GM12872 (cell line): ENCODE results near the gene JCHAIN.

Experiments used
- CTCF ChIP-seq: IDR thresholded peaks from 3 replicates; pipeline ENCODE4 v1.5.1; 2011; ENCODE audit warnings: low read depth, mild to moderate bottlenecking, low read length, moderate library complexity; ENCODE audit not compliant: insufficient read depth

JCHAIN gene

GRCh38 chr4:70709611-70710205 is 43.4 kb upstream of the JCHAIN start:
- TF ChIP-seq CTCF: no peak

- no peak for TF ChIP-seq CTCF
These were observed 40.2 kb upstream of the JCHAIN start for GRCh38 chr4:70706516-70706915.

- TF ChIP-seq CTCF: no peak
These were observed 39.7 kb upstream of the JCHAIN start for GRCh38 chr4:70706044-70706461.

GRCh38 chr4:70705183-70706043 is 39.1 kb upstream of the JCHAIN start:
- TF ChIP-seq CTCF: no peak

- no peak for TF ChIP-seq CTCF
These were observed 38.5 kb upstream of the JCHAIN start for GRCh38 chr4:70704931-70705182.

- TF ChIP-seq CTCF: peak; percentile 52; the same call in 2 of the 3 replicates
These were observed 38.1 kb upstream of the JCHAIN start for GRCh38 chr4:70704215-70704930.

GRCh38 chr4:70703619-70704214 is 37.4 kb upstream of the JCHAIN start:
- TF ChIP-seq CTCF: no peak
